ENCODE data around the gene TENT5A. TPM values are rescaled to one million over a fixed set of nuclear protein-coding genes. Genes with fewer than 3 reads are reported as not detected.

The TENT5A gene
- total RNA-seq, 4 donors from 2014 or later: 12.3 to 28.4 (median 22.0) TPM

DNA sequence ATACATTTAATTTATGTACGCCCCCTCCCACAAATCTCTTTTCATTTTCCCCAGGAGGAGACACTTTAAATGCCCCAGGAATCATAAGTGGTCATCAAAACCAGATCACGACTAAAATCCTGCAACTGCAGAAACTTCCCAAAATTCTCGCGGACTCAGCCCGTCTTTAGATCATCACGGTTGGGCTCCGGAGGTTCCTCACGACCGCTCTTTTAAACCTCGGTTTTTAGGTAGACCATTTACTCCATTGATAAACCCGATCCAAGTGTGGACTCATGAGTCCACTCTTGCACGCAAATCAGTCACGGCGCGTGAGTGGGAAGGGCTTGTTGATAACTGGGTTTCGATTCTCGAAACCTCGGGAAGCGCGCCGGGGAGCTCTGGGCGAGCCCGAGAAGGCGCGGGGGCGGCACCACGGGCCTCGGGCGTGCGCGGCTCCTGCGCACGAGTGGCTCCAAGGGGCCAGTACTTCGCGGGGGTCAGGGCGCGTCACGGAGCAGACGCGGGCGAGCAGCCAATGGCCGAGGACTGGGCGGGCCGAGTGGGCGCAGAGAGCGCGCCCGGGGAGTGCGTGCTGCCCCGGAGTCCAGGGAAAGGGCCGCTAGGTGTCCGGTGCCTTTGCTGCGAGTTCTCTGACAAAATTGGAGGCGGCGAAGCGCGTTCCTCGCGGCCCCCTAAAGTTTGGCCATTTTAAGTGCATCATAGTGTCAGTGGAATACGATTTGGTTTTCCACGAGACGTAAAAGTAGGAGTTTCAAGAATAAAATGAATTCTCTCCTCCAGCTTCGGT, 635 bp upstream of the TENT5A start:
- peak overlapping the region; percentile 61 to 88 (median 80) for H3K4me3 ChIP-seq
- H3K9me3 ChIP-seq: no peaks in the 10 kb centered on the region
- TF ChIP-seq POLR2A (IDR thresholded peaks at IDR 0.05) (peak; percentile 86 to 91), EP300 (IDR thresholded peaks at IDR 0.05) (peak; percentile 27 to 90)
- TF ChIP-seq, protein P1, sequence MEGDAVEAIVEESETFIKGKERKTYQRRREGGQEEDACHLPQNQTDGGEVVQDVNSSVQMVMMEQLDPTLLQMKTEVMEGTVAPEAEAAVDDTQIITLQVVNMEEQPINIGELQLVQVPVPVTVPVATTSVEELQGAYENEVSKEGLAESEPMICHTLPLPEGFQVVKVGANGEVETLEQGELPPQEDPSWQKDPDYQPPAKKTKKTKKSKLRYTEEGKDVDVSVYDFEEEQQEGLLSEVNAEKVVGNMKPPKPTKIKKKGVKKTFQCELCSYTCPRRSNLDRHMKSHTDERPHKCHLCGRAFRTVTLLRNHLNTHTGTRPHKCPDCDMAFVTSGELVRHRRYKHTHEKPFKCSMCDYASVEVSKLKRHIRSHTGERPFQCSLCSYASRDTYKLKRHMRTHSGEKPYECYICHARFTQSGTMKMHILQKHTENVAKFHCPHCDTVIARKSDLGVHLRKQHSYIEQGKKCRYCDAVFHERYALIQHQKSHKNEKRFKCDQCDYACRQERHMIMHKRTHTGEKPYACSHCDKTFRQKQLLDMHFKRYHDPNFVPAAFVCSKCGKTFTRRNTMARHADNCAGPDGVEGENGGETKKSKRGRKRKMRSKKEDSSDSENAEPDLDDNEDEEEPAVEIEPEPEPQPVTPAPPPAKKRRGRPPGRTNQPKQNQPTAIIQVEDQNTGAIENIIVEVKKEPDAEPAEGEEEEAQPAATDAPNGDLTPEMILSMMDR (IDR thresholded peaks at IDR 0.05): no peak
- peaks cover 0 to 23% (median 14%) of the 10 kb centered on the region in 4 donors for H3K4me1 ChIP-seq
- peak overlapping the region; percentile 91 to 98 (median 96) for H3K27ac ChIP-seq
- 0 to 1% methylated on average over 45 to 54 of the region's 63 CpGs for WGBS, 2 donors
- no peaks in the 10 kb centered on the region for H3K27me3 ChIP-seq
- peak; percentile 86 to 87 for DNase-seq (ENCODE audit: low spot score in 2 of 2)
- H3K36me3 ChIP-seq: no peaks in the 10 kb centered on the region

DNA sequence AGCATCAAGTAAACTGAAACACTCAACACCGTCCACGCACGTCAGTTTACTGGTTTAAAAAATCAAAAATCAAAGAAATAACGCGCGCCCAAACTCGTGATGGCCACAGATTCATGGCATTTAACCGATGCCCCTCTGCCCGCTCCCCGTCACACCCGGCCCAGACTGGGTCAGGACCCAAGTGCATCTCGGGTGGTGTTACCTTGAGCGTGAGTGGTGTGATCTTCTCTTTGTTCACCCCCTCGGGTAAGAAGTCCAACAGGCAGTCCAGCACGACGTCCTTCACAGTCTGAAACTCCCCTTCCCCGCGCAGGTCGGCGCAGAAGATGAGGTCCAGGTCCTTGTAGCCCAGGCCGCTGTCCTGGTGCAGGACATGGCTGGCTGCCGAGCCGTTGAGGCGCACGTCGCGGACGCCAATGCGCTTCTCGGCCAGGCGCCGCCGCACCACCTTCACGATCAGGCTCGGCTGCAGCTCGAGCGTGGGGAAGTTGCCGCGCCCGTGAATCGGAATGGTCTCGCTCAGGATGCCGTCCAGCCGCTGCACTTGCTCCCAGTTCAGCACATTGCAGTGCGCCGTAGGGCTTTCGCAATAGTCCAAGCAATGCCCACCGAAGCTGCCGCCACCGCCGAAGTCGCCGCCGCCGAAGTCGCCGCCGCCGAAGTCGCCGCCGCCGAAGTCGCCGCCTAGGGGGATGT, 945 bp downstream of the TENT5A start:
- Histone ChIP-seq H3K4me1 (peaks cover 0 to 39% (median 16%) of the 10 kb centered on the region in 4 donors), H3K36me3 (no peaks in the 10 kb centered on the region), H3K9me3 (no peaks in the 10 kb centered on the region), H3K4me3 (peak overlapping the region; percentile 61 to 88 (median 80)), H3K27ac (peak overlapping the region; percentile 91 to 98 (median 96)), H3K27me3 (no peaks in the 10 kb centered on the region)
- DNase-seq (ENCODE audit: low spot score in 2 of 2): peak; percentile 22 to 37
- TF ChIP-seq, protein P1 (IDR thresholded peaks at IDR 0.05): no peak
- TF ChIP-seq EP300 (IDR thresholded peaks at IDR 0.05): peak in 1 of 2 donors; percentile 69
- no peak for TF ChIP-seq POLR2A (IDR thresholded peaks at IDR 0.05)
- 2 to 4% methylated on average over 22 to 40 of the region's 65 CpGs for WGBS, 2 donors

DNA sequence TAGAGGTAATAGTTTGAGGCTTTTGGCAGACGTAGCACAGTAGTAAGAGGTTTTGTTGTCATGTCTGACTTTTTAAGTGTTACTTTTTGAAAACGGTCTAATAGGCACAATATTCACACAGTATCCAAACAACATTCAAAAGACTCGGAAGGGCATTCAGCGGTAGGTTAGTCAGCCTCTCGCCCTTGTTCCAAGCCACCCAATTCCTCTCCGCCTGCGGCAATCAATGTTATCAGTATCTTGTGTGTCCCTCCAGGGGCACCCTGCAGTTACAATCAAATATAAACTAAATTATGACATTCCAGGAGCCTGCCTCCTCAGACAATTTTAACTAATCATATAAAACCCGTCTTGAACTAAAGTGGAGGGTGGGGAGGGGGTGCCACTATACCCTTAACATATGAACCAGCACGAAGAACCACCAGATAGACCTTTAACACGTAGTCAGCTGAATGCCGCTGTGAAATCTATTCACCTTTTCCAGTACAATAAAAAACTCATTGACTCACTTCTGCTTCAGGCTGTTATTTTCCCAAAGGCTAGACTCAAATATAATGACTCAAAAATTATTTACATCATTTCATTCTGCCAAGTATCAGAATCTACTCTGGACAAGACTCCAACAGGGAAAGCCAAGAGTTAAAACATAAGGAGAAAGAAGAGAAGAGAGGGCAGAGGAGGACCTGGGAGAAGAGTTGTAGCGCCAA, 1.6 kb downstream of the TENT5A start:
- H3K4me1 ChIP-seq: peaks cover 0 to 46% (median 16%) of the 10 kb centered on the region in 4 donors
- no peaks in the 10 kb centered on the region for H3K27me3 ChIP-seq
- 6 to 8% methylated on average over 12 of the region's 12 CpGs for WGBS, 2 donors
- H3K9me3 ChIP-seq: no peaks in the 10 kb centered on the region
- H3K36me3 ChIP-seq: peaks cover 0 to 2% (median 0%) of the 10 kb centered on the region in 3 donors
- peak overlapping the region; percentile 61 to 88 (median 80) for H3K4me3 ChIP-seq
- TF ChIP-seq, protein P1 (IDR thresholded peaks at IDR 0.05): no peak
- TF ChIP-seq EP300 (IDR thresholded peaks at IDR 0.05): no peak
- TF ChIP-seq POLR2A (IDR thresholded peaks at IDR 0.05): no peak
- H3K27ac ChIP-seq: peak overlapping the region; percentile 91 to 98 (median 96)
- no peak for DNase-seq (ENCODE audit: low spot score in 2 of 2)

DNA sequence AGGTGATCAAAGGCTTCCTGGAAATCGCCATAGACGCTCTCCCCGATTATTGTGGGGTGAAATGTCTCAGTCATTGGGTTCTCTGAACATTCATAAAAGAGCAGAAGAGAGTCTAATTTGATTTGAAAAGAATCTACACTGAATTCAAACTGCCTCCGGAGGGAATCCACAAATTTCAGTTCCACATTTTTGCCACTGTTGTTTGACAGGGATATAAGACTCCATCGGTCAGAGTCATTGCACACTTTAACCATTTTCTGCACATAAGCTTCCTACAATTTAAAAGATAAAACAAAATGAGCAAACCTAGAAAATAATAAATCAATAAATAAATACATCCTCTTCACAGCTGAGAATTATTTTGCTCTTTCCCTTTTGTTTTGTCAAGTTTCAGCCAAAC, 2.3 kb downstream of the TENT5A start:
- no peak for TF ChIP-seq EP300 (IDR thresholded peaks at IDR 0.05)
- WGBS, 2 donors: 7 to 27% methylated on average over 5 of the region's 5 CpGs
- Histone ChIP-seq H3K27me3 (no peaks in the 10 kb centered on the region), H3K4me3 (peak overlapping the region; percentile 61 to 88 (median 80)), H3K27ac (peak overlapping the region; percentile 91 to 98 (median 96)), H3K4me1 (peaks cover 0 to 53% (median 16%) of the 10 kb centered on the region in 4 donors), H3K9me3 (no peaks in the 10 kb centered on the region), H3K36me3 (peaks cover 0 to 6% (median 0%) of the 10 kb centered on the region in 3 donors)
- DNase-seq (ENCODE audit: low spot score in 2 of 2): no peak

DNA sequence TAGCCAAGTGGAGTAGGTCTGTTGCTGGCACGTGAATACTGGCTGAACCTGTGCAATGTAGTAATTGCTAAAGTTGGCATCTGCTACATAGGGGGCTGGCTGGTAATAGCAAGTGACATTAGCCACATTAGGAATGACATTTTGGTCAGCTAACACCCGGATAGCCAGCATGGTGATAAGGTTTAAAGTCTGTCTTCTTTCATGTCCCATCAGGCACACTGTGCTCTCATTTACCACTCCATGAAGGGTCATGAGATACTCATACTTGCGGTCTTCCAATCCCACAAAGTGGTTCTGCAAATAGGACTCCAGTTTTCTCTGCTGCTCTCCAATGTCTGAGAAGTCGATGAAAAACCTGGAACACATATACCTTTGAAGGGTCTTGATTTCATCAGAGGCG, 2.8 kb downstream of the TENT5A start:
- Histone ChIP-seq H3K36me3 (peaks cover 0 to 6% (median 0%) of the 10 kb centered on the region in 3 donors), H3K4me1 (peaks cover 0 to 58% (median 16%) of the 10 kb centered on the region in 4 donors), H3K9me3 (no peaks in the 10 kb centered on the region), H3K4me3 (peak overlapping the region; percentile 61 to 88 (median 80)), H3K27ac (peak overlapping the region; percentile 91 to 98 (median 96)), H3K27me3 (no peaks in the 10 kb centered on the region)
- WGBS, 2 donors: 24 to 30% methylated on average over 5 of the region's 5 CpGs
- TF ChIP-seq POLR2A (IDR thresholded peaks at IDR 0.05): no peak
- no peak for TF ChIP-seq EP300 (IDR thresholded peaks at IDR 0.05)
- TF ChIP-seq, protein P1 (IDR thresholded peaks at IDR 0.05): no peak
- DNase-seq (ENCODE audit: low spot score in 2 of 2): no peak

Data from tibial nerve (tissue), 4 donors.